ENCODE data around the gene RTN4RL2. TPM values are rescaled to one million over a fixed set of nuclear protein-coding genes. Genes with fewer than 3 reads are reported as not detected.

RTN4RL2 gene
- total and polyA plus RNA-seq, 9 of the 15 experiments (the other 6 are each of a cell fraction or from before 2014, with no cell fraction given): 0.06 to 1.9 (median 0.34) TPM; not detected in 4

DNA sequence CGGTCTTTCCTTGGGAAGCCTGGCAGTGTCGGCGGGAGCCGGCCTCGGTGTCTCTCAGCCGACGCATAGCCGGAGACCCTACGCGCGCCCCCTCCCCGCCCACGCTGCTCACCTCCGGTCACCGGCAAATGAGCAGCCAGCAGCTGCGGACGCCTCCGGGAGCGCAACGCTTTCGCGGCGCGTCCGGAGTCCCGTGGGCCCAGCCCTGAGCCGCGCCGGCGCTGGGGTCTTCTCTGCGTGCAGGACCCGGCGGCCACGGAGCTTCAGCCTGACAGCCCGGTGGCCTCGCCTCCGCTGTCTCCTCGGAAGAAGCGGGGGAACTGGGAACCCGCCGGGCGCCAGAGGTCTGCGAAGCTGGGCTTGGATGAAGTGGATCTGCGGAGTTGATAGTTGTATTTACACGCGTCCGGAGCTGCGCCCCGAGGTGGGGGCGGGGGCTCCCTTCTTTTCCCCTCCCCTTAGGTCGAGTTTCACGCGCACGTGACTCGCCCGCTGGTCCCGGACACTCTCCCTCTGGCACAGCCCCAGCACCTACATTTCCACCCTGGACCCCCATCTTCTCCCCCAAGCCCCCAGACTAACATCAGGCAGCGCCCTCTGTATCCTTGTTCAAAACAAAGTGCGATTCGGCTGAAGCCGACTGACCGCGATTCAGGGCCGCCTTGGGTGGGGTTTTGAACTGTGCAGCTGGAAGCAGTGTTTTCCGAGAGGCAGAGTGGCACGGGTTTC is 55.2 kb downstream of the RTN4RL2 start, which contains the start of gene SLC43A1 (continued):
- no peak for TF ChIP-seq ZNF23 (CRISPR knock-in tag; IDR thresholded peaks at IDR 0.05)
- peak; percentile 94 for TF ChIP-seq USF1 (CRISPR knock-in tag; IDR thresholded peaks at IDR 0.05)
- peak; percentile 65 for TF ChIP-seq EP400 (IDR thresholded peaks at IDR 0.05)
- peak; percentile 84 for TF ChIP-seq ZBTB7A (IDR thresholded peaks at IDR 0.05; ENCODE audit: borderline replicate concordance, control insufficient read depth, low read depth, low read length)
- no peak for TF ChIP-seq PTRF (tag; IDR thresholded peaks at IDR 0.05)
- TF ChIP-seq FUS (optimal IDR thresholded peaks at IDR 0.05; ENCODE audit: low read depth, low read length): no peak
- peak; percentile 82; the same call in 1 of the 2 replicates for TF ChIP-seq MTA3 (IDR thresholded peaks at IDR 0.05; ENCODE audit: borderline replicate concordance)
- TF ChIP-seq GTF2F1 (IDR thresholded peaks at IDR 0.05; ENCODE audit: low read depth, low read length): no peak
- no peak for TF ChIP-seq TSC22D4 (tag; IDR thresholded peaks at IDR 0.05)
- TF ChIP-seq TGIF2 (CRISPR knock-in tag; IDR thresholded peaks at IDR 0.05): no peak
- no peak; the same call in 1 of the 2 replicates for TF ChIP-seq GABPB1 (CRISPR knock-in tag; IDR thresholded peaks at IDR 0.05)
- TF ChIP-seq CEBPB (tag; IDR thresholded peaks at IDR 0.05): no peak
- no peak for TF ChIP-seq CEBPG (CRISPR knock-in tag; IDR thresholded peaks at IDR 0.05)
- no peak for TF ChIP-seq CEBPG (tag; conservative IDR thresholded peaks at IDR 0.05 in 1 of 2, IDR thresholded peaks at IDR 0.05 in 1 of 2)
- TF ChIP-seq, protein P1, sequence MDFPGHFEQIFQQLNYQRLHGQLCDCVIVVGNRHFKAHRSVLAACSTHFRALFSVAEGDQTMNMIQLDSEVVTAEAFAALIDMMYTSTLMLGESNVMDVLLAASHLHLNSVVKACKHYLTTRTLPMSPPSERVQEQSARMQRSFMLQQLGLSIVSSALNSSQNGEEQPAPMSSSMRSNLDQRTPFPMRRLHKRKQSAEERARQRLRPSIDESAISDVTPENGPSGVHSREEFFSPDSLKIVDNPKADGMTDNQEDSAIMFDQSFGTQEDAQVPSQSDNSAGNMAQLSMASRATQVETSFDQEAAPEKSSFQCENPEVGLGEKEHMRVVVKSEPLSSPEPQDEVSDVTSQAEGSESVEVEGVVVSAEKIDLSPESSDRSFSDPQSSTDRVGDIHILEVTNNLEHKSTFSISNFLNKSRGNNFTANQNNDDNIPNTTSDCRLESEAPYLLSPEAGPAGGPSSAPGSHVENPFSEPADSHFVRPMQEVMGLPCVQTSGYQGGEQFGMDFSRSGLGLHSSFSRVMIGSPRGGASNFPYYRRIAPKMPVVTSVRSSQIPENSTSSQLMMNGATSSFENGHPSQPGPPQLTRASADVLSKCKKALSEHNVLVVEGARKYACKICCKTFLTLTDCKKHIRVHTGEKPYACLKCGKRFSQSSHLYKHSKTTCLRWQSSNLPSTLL (IDR thresholded peaks at IDR 0.05): no peak
- TF ChIP-seq MAX (CRISPR knock-in tag; IDR thresholded peaks at IDR 0.05): peak; percentile 66
- TF ChIP-seq THRAP3 (IDR thresholded peaks at IDR 0.05; ENCODE audit: borderline replicate concordance): no peak
